HEK293 (cell line): ENCODE measurements around the gene LIMCH1.

Experiments
- HOXA7 ChIP-seq: sonication (generic); formaldehyde crosslinking; IDR thresholded peaks from 2 replicates; pipeline ENCODE4 v1.8.1; 2022; ENCODE audit warnings: missing genetic modification reagents, borderline replicate concordance
- IKZF3 ChIP-seq: fragments of 450-650 bp; IDR thresholded peaks from 2 replicates; pipeline ENCODE4 v1.5.0; 2018; ENCODE audit warnings: missing biosample characterization, mild to moderate bottlenecking, missing genetic modification characterization, moderate library complexity
- ZNF157 ChIP-seq: fragments of 450-650 bp; formaldehyde crosslinking; IDR thresholded peaks from 2 replicates; pipeline ENCODE4 v1.5.1; 2016; ENCODE audit warnings: missing biosample characterization, missing genetic modification characterization
- ZNF664 ChIP-seq: fragments of 450-650 bp; formaldehyde crosslinking; IDR thresholded peaks from 2 replicates; pipeline ENCODE4 v1.5.1; 2016; ENCODE audit warnings: missing biosample characterization, missing genetic modification characterization
- TF ChIP-seq, protein P1 (sequence below): fragments of 450-650 bp; formaldehyde crosslinking; IDR thresholded peaks from 2 replicates; pipeline ENCODE4 v1.5.1; 2016; ENCODE audit warnings: missing biosample characterization, missing genetic modification characterization
- TF ChIP-seq, protein P2 (sequence below): fragments of 450-650 bp; formaldehyde crosslinking; IDR thresholded peaks from 2 replicates; pipeline ENCODE4 v1.5.1; 2016; ENCODE audit warnings: missing biosample characterization, missing genetic modification characterization

DNA sequence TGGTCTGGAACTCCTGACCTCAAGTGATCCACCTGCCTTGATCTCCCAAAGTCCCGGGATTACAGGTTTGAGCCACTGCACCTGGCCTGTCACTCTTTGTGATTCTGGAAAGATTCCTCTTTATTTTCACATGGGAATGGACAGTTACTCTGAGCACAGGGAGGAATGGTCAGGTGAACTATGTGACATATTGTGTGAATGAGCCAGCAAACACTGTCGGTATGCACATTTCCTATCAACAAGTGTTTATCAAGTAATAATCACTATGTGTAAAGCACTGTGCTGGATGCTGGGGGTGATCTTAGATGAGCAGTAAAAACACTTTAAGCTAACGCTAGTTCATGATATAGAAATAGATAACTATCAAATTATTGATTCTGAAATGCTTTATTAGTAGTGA is 97.5 kb downstream of the LIMCH1 start:
- no peak for TF ChIP-seq IKZF3 (tag by site-specific recombination)
- no peak for TF ChIP-seq HOXA7
- TF ChIP-seq ZNF157 (tag by site-specific recombination): no peak
- TF ChIP-seq ZNF664 (tag by site-specific recombination): no peak
- TF ChIP-seq, protein P1, sequence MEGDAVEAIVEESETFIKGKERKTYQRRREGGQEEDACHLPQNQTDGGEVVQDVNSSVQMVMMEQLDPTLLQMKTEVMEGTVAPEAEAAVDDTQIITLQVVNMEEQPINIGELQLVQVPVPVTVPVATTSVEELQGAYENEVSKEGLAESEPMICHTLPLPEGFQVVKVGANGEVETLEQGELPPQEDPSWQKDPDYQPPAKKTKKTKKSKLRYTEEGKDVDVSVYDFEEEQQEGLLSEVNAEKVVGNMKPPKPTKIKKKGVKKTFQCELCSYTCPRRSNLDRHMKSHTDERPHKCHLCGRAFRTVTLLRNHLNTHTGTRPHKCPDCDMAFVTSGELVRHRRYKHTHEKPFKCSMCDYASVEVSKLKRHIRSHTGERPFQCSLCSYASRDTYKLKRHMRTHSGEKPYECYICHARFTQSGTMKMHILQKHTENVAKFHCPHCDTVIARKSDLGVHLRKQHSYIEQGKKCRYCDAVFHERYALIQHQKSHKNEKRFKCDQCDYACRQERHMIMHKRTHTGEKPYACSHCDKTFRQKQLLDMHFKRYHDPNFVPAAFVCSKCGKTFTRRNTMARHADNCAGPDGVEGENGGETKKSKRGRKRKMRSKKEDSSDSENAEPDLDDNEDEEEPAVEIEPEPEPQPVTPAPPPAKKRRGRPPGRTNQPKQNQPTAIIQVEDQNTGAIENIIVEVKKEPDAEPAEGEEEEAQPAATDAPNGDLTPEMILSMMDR (tag by site-specific recombination): no peak
- TF ChIP-seq, protein P2, sequence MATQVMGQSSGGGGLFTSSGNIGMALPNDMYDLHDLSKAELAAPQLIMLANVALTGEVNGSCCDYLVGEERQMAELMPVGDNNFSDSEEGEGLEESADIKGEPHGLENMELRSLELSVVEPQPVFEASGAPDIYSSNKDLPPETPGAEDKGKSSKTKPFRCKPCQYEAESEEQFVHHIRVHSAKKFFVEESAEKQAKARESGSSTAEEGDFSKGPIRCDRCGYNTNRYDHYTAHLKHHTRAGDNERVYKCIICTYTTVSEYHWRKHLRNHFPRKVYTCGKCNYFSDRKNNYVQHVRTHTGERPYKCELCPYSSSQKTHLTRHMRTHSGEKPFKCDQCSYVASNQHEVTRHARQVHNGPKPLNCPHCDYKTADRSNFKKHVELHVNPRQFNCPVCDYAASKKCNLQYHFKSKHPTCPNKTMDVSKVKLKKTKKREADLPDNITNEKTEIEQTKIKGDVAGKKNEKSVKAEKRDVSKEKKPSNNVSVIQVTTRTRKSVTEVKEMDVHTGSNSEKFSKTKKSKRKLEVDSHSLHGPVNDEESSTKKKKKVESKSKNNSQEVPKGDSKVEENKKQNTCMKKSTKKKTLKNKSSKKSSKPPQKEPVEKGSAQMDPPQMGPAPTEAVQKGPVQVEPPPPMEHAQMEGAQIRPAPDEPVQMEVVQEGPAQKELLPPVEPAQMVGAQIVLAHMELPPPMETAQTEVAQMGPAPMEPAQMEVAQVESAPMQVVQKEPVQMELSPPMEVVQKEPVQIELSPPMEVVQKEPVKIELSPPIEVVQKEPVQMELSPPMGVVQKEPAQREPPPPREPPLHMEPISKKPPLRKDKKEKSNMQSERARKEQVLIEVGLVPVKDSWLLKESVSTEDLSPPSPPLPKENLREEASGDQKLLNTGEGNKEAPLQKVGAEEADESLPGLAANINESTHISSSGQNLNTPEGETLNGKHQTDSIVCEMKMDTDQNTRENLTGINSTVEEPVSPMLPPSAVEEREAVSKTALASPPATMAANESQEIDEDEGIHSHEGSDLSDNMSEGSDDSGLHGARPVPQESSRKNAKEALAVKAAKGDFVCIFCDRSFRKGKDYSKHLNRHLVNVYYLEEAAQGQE: no peak
